ENCODE data around the gene PCSK4. TPM values are rescaled to one million over a fixed set of nuclear protein-coding genes. Genes with fewer than 3 reads are reported as not detected.

PCSK4 gene
- total RNA-seq, 1 donor from 2014 or later: 4.3 TPM

GRCh38 chr19:1494115-1494815 is 4.1 kb upstream of the PCSK4 start:
- H3K4me1 ChIP-seq: peaks cover 11% of the 10 kb centered on the region
- no peak overlapping the region for H3K4me3 ChIP-seq
- H3K36me3 ChIP-seq: no peaks in the 10 kb centered on the region
- no peak overlapping the region for H3K27ac ChIP-seq
- TF ChIP-seq, protein P1, sequence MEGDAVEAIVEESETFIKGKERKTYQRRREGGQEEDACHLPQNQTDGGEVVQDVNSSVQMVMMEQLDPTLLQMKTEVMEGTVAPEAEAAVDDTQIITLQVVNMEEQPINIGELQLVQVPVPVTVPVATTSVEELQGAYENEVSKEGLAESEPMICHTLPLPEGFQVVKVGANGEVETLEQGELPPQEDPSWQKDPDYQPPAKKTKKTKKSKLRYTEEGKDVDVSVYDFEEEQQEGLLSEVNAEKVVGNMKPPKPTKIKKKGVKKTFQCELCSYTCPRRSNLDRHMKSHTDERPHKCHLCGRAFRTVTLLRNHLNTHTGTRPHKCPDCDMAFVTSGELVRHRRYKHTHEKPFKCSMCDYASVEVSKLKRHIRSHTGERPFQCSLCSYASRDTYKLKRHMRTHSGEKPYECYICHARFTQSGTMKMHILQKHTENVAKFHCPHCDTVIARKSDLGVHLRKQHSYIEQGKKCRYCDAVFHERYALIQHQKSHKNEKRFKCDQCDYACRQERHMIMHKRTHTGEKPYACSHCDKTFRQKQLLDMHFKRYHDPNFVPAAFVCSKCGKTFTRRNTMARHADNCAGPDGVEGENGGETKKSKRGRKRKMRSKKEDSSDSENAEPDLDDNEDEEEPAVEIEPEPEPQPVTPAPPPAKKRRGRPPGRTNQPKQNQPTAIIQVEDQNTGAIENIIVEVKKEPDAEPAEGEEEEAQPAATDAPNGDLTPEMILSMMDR (IDR thresholded peaks at IDR 0.05): no peak
- ATAC-seq (no peak), DNase-seq (no peak)
- no peaks in the 10 kb centered on the region for H3K9me3 ChIP-seq
- intact Hi-C loops (cut with DNase I): no loop called here
- peaks cover 14% of the 10 kb centered on the region for H3K27me3 ChIP-seq

DNA sequence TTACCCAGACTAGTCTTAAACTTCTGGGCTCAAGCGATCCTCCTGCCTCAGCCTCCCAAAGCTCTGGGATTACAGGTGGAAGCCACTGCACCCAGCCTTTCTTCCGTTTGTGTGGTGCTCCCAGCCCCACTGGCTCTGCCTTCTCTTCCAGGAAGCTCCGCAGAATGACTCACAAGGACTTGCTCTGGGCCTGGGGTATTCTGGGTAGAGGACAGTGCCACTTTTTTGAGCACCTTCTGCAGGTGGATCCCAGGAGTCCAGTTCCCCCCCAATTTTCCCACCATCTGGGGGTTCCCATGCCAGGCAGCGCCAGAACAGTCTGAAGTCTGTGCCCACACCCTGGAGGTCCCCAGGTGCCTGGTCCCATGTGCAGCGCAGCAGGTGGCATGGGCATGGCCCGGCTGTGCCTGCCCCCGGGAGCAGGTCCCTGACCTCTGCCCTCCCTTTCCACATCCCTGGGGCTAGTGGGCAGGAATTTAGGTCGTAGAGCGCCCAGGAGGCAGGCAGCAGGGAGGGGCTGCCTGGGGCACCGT is 2.4 kb upstream of the PCSK4 start:
- TF ChIP-seq, protein P1 (IDR thresholded peaks at IDR 0.05): no peak
- intact Hi-C loops (cut with DNase I): no loop called here
- no peaks in the 10 kb centered on the region for H3K9me3 ChIP-seq
- H3K27me3 ChIP-seq: peaks cover 7% of the 10 kb centered on the region
- no peaks in the 10 kb centered on the region for H3K36me3 ChIP-seq
- DNase-seq (no peak), ATAC-seq (no peak)
- H3K27ac ChIP-seq: no peak overlapping the region
- H3K4me3 ChIP-seq: no peak overlapping the region
- peaks cover 11% of the 10 kb centered on the region for H3K4me1 ChIP-seq

GRCh38 chr19:1491849-1492170 is 1.7 kb upstream of the PCSK4 start:
- Histone ChIP-seq H3K36me3 (no peaks in the 10 kb centered on the region), H3K9me3 (no peaks in the 10 kb centered on the region)
- intact Hi-C loops (cut with DNase I): no loop called here

GRCh38 chr19:1491114-1491848 is 1.1 kb upstream of the PCSK4 start, which contains the start of gene REEP6:
REEP6 (plus strand) TSS chr19:1491181; CDS start chr19:1491270, 89 bp downstream.
- intact Hi-C loops (cut with DNase I): no loop called here
- DNase-seq: no peak

More at GRCh38 chr19:1491849-1492170, 1.7 kb upstream of the PCSK4 start:
- TF ChIP-seq, protein P1 (IDR thresholded peaks at IDR 0.05): no peak
- Histone ChIP-seq H3K27ac (no peak overlapping the region), H3K4me3 (peak overlapping the region; percentile 60), H3K4me1 (peaks cover 11% of the 10 kb centered on the region), H3K27me3 (no peaks in the 10 kb centered on the region)
- ATAC-seq (no peak), DNase-seq (no peak)

DNA sequence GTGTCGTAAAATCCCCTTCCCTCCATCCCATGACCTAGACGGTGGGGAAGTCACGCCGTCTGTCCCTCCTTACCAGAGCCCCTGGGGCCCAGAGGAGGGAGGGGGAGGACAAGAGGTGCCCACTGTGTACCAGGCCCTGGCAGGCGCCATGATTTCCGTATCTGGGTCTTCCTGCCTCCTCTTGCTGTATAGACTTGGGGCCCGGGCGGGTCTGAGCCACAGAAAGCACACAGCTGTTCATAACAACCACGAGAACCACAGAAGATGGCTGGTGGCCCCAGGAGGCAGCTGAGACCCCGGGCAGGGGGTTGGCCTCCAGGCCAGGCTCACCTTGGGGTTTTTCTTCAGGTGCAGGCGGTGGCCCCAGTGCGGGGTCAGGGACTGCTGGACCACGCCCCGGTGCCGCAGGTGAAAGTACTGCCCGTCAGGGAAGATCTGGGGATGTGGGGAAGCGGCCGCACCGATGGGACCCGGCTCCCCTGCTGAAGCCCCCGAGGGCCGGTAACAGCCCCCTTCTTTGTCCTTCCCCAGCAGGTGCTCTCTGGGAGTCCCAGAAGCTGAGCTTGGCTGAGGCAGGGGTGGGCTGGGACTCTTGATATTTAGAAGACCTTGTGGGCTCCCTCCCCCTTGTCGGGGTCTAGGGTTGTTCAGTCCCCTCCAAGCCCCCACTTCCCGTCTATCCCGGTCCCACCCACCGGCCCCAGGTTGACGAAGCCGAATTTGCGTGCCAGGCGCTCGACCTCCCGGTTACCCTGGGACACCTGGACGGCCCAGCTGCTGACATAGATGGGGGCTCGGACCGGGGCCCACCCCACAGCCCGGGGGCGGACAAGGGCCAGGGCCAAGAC is 463 bp downstream of the PCSK4 start:
- Histone ChIP-seq H3K36me3 (no peaks in the 10 kb centered on the region), H3K9me3 (no peaks in the 10 kb centered on the region), H3K27ac (peak overlapping the region; percentile 65), H3K4me3 (peak overlapping the region; percentile 62), H3K4me1 (peaks cover 11% of the 10 kb centered on the region), H3K27me3 (no peaks in the 10 kb centered on the region)
- intact Hi-C loops (cut with DNase I): no loop called here
- peak; percentile 71 for DNase-seq
- ATAC-seq: no peak
- TF ChIP-seq, protein P1 (IDR thresholded peaks at IDR 0.05): no peak

More at GRCh38 chr19:1491114-1491848, 1.1 kb upstream of the PCSK4 start, which contains the start of gene REEP6:
- Histone ChIP-seq H3K36me3 (no peaks in the 10 kb centered on the region), H3K9me3 (no peaks in the 10 kb centered on the region), H3K27me3 (no peaks in the 10 kb centered on the region), H3K4me3 (peak within 1 kb of the TSS; percentile 62), H3K4me1 (peaks cover 11% of the 10 kb centered on the region), H3K27ac (peak within 1 kb of the TSS; percentile 65)
- TF ChIP-seq, protein P1 (IDR thresholded peaks at IDR 0.05): no peak
- ATAC-seq: no peak

Measured in upper lobe of right lung (tissue), 1 donor.